PFSK-1 (cell line): ENCODE measurements around the gene FOXS1.

Experiments used
- POLR2AphosphoS5 ChIP-seq: IDR thresholded peaks from 2 replicates; pipeline ENCODE4 v1.6.1; 2012; ENCODE audit warnings: low read depth, mild to moderate bottlenecking, control low read depth, low read length, moderate library complexity
- REST ChIP-seq, 2 experiments: IDR thresholded peaks; 2 replicates each; pipeline versions ENCODE4 v1.6.1 to v1.8.0; 2011 to 2012; ENCODE audit warnings: low read depth in 2 of 2, low read length in 2 of 2, control low read depth in 1 of 2, inconsistent platforms in 1 of 2, mild to moderate bottlenecking in 1 of 2, moderate library complexity in 1 of 2; ENCODE audit not compliant: insufficient read depth in 1 of 2
- SIN3A ChIP-seq: IDR thresholded peaks from 2 replicates; pipeline ENCODE4 v1.6.1; 2012; ENCODE audit warnings: mild to moderate bottlenecking, low read length, moderate library complexity, borderline replicate concordance; ENCODE audit not compliant: insufficient read depth
- TAF1 ChIP-seq: IDR thresholded peaks from 2 replicates; pipeline ENCODE4 v1.6.1; 2012; ENCODE audit warnings: low read length, control low read depth, borderline replicate concordance; ENCODE audit not compliant: insufficient read depth

DNA sequence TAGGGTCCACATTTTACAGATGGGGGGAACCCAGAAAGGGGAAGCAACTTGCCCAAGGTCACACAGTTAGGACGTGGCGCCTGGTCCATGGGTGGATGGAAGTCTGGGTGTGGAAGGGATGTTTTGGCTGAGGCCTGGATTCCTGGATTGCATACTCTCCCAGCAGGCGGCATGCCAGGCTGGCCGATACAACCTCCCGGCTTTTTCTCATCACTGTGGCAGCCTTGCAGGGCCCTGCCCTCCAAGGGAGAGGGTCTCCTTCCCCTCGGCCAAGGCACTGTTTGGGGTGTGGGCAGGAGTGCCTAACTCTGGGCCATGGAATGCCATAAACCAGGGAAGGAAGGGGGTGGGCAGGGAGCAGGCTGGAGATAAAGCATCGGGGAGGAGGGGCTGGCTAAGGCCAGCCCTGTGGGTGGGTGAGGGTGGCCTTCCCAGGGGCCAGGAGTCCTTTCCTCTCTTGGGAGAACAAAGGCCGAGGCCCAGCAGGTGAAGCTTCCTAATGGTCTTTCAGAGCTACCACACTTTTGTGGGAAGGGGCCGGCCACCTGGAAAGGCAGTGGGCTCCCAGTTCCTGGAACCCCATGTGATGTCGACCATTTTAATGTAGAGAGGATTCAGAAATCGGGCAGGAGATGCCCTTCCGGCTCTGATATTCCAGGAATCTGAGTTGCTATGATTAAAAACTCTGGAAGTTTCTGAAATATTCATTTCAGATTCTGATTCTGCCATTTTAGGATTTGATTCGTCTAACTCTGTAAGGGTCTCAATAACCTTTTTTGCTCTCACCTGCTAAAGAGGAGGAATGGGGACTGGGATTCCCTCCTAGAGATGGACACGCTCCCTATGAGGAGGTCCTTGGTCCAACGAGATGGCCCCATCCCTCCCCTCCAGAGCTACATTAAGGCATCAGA, 4.2 kb downstream of the FOXS1 start:
- TF ChIP-seq POLR2AphosphoS5 (no peak), TAF1 (no peak), REST (IDR thresholded peaks at IDR 0.05; ENCODE audit: insufficient read depth in 1 of 2, low read depth in 2 of 2, low read length in 2 of 2) (no peak), SIN3A (no peak)
